ENCODE measurements around the gene COL9A3. TPM values are rescaled to one million over a fixed set of nuclear protein-coding genes. Genes with fewer than 3 reads are reported as not detected.

Gene COL9A3
- total RNA-seq, 2 experiments from 2014 or later, result not detected

DNA sequence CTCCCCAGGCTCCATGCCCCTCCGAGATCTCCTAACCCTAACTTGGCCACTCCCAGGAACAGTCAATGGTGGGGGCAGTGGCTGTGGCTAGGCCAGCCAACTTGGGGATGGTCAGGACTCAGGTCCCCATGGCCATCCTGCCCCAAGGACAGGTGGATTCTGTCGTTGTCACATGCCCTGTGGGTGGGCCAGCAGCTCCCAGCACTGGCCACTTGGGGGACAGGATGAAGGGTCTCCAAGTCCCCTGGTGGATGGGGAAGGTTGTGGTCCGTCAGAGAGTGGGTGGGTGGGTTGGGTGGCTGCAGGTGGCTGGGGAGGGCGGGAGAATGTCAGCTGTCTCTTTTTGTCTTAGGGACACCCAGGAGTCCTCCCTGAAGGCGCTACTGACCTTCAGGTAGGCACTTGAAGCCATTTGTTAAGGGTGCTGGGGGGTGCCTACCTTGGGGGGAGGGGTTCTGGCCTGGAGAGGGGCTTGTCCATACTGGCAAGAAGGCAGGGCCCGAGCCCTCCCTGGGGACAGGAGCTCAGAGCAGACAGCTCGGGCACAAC lies 5.5 kb downstream of the COL9A3 start:
- DNase-seq (no peak), ATAC-seq (ENCODE audit: poor library complexity) (no peak)
- H3K27me3 ChIP-seq (ENCODE audit: control insufficient read depth in 1 of 2, insufficient read depth in 2 of 2, low read length in 2 of 2), result peaks cover 25 to 26% of the 10 kb centered on the region in 2 experiments
- intact Hi-C loops (cut with DNase I, micrococcal nuclease), result no loop called here
- Mint-ChIP-seq H3K4me3 (no peak overlapping the region), H3K4me1 (ENCODE audit: low read depth) (no peaks in the 10 kb centered on the region), H3K27ac (no peak overlapping the region), H3K27me3 (peaks cover 9% of the 10 kb centered on the region), H3K9me3 (no peaks in the 10 kb centered on the region), H3K36me3 (ENCODE audit: low read depth) (no peaks in the 10 kb centered on the region)
- no peak overlapping the region for H3K4me3 ChIP-seq (ENCODE audit: low read length)
- POLR2A ChIA-PET, result interaction anchor here (1.1 kb wide), 1 partner anchor 28 kb away, joined by 6 read pairs; no protein-coding TSS in a partner anchor
- H3K36me3 ChIP-seq (ENCODE audit: insufficient read depth, low read length), result no peaks in the 10 kb centered on the region
- TF ChIP-seq, protein P1, sequence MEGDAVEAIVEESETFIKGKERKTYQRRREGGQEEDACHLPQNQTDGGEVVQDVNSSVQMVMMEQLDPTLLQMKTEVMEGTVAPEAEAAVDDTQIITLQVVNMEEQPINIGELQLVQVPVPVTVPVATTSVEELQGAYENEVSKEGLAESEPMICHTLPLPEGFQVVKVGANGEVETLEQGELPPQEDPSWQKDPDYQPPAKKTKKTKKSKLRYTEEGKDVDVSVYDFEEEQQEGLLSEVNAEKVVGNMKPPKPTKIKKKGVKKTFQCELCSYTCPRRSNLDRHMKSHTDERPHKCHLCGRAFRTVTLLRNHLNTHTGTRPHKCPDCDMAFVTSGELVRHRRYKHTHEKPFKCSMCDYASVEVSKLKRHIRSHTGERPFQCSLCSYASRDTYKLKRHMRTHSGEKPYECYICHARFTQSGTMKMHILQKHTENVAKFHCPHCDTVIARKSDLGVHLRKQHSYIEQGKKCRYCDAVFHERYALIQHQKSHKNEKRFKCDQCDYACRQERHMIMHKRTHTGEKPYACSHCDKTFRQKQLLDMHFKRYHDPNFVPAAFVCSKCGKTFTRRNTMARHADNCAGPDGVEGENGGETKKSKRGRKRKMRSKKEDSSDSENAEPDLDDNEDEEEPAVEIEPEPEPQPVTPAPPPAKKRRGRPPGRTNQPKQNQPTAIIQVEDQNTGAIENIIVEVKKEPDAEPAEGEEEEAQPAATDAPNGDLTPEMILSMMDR (IDR thresholded peaks at IDR 0.05), result no peak
- H3K4me1 ChIP-seq (ENCODE audit: insufficient read depth, low read length), result peaks cover 16% of the 10 kb centered on the region
- no peak overlapping the region for H3K27ac ChIP-seq (ENCODE audit: low read depth in 1 of 2, low read length in 2 of 2)
- CTCF ChIA-PET, result no interaction called here
- peaks cover 0 to 9% of the 10 kb centered on the region in 2 experiments for H3K9me3 ChIP-seq (ENCODE audit: control insufficient read depth in 1 of 2, insufficient read depth in 1 of 2, low read length in 2 of 2)

DNA sequence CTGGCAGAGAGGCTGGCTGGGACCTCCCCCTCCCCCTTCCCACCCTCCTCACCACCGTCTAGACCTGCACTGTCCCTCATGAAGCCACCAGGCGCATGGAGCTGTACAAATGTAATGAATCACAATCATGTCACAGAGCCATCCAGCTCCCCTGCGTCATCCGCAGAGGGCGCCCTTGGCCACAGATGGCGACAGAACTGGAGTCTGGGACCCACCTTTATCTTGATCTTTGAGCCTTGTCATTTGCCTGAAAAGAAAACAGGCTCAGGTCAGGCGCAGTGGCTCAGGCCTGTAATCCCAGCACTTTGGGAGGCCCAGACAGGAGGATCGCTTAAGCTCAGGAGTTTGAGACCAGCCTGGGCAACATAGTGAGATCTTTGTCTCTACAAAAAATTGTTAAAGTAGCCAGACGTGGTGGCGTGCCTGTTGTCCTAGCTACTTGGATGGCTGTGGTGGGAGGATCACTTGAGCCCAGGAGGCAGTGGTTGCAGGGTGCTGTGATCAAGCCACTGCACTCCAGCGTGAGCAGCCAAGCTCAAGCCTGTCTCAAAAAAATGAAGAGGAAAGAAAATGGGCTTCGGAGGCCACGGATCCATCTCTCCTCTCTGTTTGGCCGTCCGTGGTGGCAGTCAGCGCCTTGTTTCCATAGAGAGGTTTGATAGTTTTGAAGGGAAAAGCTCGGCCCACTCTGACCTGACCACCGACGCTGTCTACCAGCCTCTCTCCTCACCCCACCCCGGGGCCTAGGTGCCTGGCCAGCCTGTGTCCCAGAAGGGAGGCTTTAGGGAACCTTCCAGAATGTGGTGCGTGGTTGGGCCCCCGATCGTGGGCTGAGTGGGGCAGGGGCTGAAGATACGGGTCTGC lies 6.2 kb downstream of the COL9A3 start:
- peaks cover 0 to 2% of the 10 kb centered on the region in 2 experiments for H3K9me3 ChIP-seq (ENCODE audit: control insufficient read depth in 1 of 2, insufficient read depth in 1 of 2, low read length in 2 of 2)
- H3K4me1 ChIP-seq (ENCODE audit: insufficient read depth, low read length), result peaks cover 11% of the 10 kb centered on the region
- peaks cover 6% of the 10 kb centered on the region for H3K27me3 Mint-ChIP-seq
- H3K4me1 Mint-ChIP-seq (ENCODE audit: low read depth), result no peaks in the 10 kb centered on the region
- H3K4me3 Mint-ChIP-seq, result no peak overlapping the region
- TF ChIP-seq, protein P1 (IDR thresholded peaks at IDR 0.05), result no peak
- H3K27me3 ChIP-seq (ENCODE audit: control insufficient read depth in 1 of 2, insufficient read depth in 2 of 2, low read length in 2 of 2), result peaks cover 18 to 19% of the 10 kb centered on the region in 2 experiments
- H3K27ac ChIP-seq (ENCODE audit: low read depth in 1 of 2, low read length in 2 of 2), result no peak overlapping the region
- peak overlapping the region; percentile 30 for H3K27ac Mint-ChIP-seq
- POLR2A ChIA-PET, result interaction anchor here (1.1 kb wide), 1 partner anchor 29 kb away, joined by 6 read pairs; no protein-coding TSS in a partner anchor
- intact Hi-C loops (cut with DNase I, micrococcal nuclease), result no loop called here
- H3K36me3 Mint-ChIP-seq (ENCODE audit: low read depth), result no peaks in the 10 kb centered on the region
- H3K36me3 ChIP-seq (ENCODE audit: insufficient read depth, low read length), result no peaks in the 10 kb centered on the region
- CTCF ChIA-PET, result no interaction called here
- no peak overlapping the region for H3K4me3 ChIP-seq (ENCODE audit: low read length)
- DNase-seq, result peak in 5 of 14 experiments; percentile 28 to 62 (median 35)
- H3K9me3 Mint-ChIP-seq, result no peaks in the 10 kb centered on the region
- peak; percentile 24 for ATAC-seq (ENCODE audit: poor library complexity)

- ATAC-seq (ENCODE audit: poor library complexity) (no peak), DNase-seq (peak in 1 of 14 experiments; percentile 32)
- H3K9me3 ChIP-seq (ENCODE audit: control insufficient read depth in 1 of 2, insufficient read depth in 1 of 2, low read length in 2 of 2), result no peaks in the 10 kb centered on the region
- Mint-ChIP-seq H3K27me3 (no peaks in the 10 kb centered on the region), H3K4me1 (ENCODE audit: low read depth) (no peaks in the 10 kb centered on the region), H3K4me3 (no peak overlapping the region), H3K36me3 (ENCODE audit: low read depth) (no peaks in the 10 kb centered on the region), H3K27ac (no peak overlapping the region), H3K9me3 (no peaks in the 10 kb centered on the region)
- H3K36me3 ChIP-seq (ENCODE audit: insufficient read depth, low read length), result no peaks in the 10 kb centered on the region
- H3K4me1 ChIP-seq (ENCODE audit: insufficient read depth, low read length), result peaks cover 11% of the 10 kb centered on the region
- H3K27ac ChIP-seq (ENCODE audit: low read depth in 1 of 2, low read length in 2 of 2), result no peak overlapping the region
- ChIA-PET POLR2A (interaction anchor here (1.1 kb wide), 1 partner anchor 30 kb away, joined by 6 read pairs; no protein-coding TSS in a partner anchor), CTCF (no interaction called here)
- intact Hi-C loops (cut with DNase I, micrococcal nuclease), result no loop called here
- peaks cover 9 to 10% of the 10 kb centered on the region in 2 experiments for H3K27me3 ChIP-seq (ENCODE audit: control insufficient read depth in 1 of 2, insufficient read depth in 2 of 2, low read length in 2 of 2)
- peak overlapping the region; percentile 46 for H3K4me3 ChIP-seq (ENCODE audit: low read length)
- TF ChIP-seq, protein P1 (IDR thresholded peaks at IDR 0.05), result no peak
Measured at GRCh38 chr20:62823688-62824475, 7.0 kb downstream of the COL9A3 start.
